ENCODE measurements around the gene CBFB.

CBFB gene

GRCh38 chr16:67108489-67108888 is 79.5 kb downstream of the CBFB start:
- ChIA-PET POLR2A (no interaction called here), CTCF (interaction anchor here (13.4 kb wide), 1 partner anchor 89 kb away, joined by 206 read pairs; no protein-coding TSS in a partner anchor)
- peaks cover 9 to 39% (median 25%) of the 10 kb centered on the region in 4 experiments for H3K4me1 ChIP-seq (ENCODE audit: control extremely low read depth in 1 of 4, control insufficient read depth in 4 of 4, insufficient read depth in 4 of 4, low read length in 3 of 4)
- no peak overlapping the region for H3K27ac ChIP-seq (ENCODE audit: insufficient read depth in 1 of 2, low read depth in 1 of 2, low read length in 2 of 2, poor library complexity in 1 of 2, severe bottlenecking in 2 of 2)
- H3K4me3 ChIP-seq (ENCODE audit: control insufficient read depth in 1 of 7, extremely low read depth in 1 of 7, insufficient read depth in 4 of 7, low read depth in 2 of 7, low read length in 6 of 7), result no peak overlapping the region
- peaks cover 0 to 3% (median 1%) of the 10 kb centered on the region in 4 experiments for H3K36me3 ChIP-seq (ENCODE audit: control insufficient read depth in 4 of 4, insufficient read depth in 4 of 4, low read length in 3 of 4)
- 99% methylated on average over 6 of the region's 6 CpGs for WGBS (ENCODE audit: insufficient coverage)
- no peak for DNase-seq
- no peaks in the 10 kb centered on the region for H3K27me3 ChIP-seq (replicated peaks in 2 of 5; ENCODE audit: control insufficient read depth in 4 of 5, insufficient read depth in 5 of 5, low read length in 4 of 5)
- no peaks in the 10 kb centered on the region for H3K9me3 ChIP-seq (ENCODE audit: control extremely low read depth in 1 of 5, control insufficient read depth in 4 of 5, insufficient read depth in 2 of 5, low read depth in 1 of 5, low read length in 4 of 5)

- 93% methylated on average over 18 of the region's 18 CpGs for WGBS (ENCODE audit: insufficient coverage)
- CTCF ChIA-PET, result interaction anchor here (13.4 kb wide), 1 partner anchor 89 kb away, joined by 206 read pairs; no protein-coding TSS in a partner anchor
- Histone ChIP-seq H3K36me3 (ENCODE audit: control insufficient read depth in 4 of 4, insufficient read depth in 4 of 4, low read length in 3 of 4) (peaks cover 0 to 3% (median 1%) of the 10 kb centered on the region in 4 experiments), H3K27me3 (replicated peaks in 2 of 5; ENCODE audit: control insufficient read depth in 4 of 5, insufficient read depth in 5 of 5, low read length in 4 of 5) (no peaks in the 10 kb centered on the region), H3K4me1 (ENCODE audit: control extremely low read depth in 1 of 4, control insufficient read depth in 4 of 4, insufficient read depth in 4 of 4, low read length in 3 of 4) (peaks cover 9 to 39% (median 25%) of the 10 kb centered on the region in 4 experiments), H3K27ac (ENCODE audit: insufficient read depth in 1 of 2, low read depth in 1 of 2, low read length in 2 of 2, poor library complexity in 1 of 2, severe bottlenecking in 2 of 2) (peak overlapping the region in 1 of 2 experiments; percentile 85), H3K9me3 (ENCODE audit: control extremely low read depth in 1 of 5, control insufficient read depth in 4 of 5, insufficient read depth in 2 of 5, low read depth in 1 of 5, low read length in 4 of 5) (no peaks in the 10 kb centered on the region), H3K4me3 (ENCODE audit: control insufficient read depth in 1 of 7, extremely low read depth in 1 of 7, insufficient read depth in 4 of 7, low read depth in 2 of 7, low read length in 6 of 7) (peak overlapping the region in 4 of 7 experiments; percentile 92 to 98 (median 94))
- POLR2A ChIA-PET, result no interaction called here
- no peak for DNase-seq
These were observed 80.0 kb downstream of the CBFB start for GRCh38 chr16:67108931-67109406.

- peak; percentile 89 to 93 (median 92) for DNase-seq
- Histone ChIP-seq H3K4me3 (ENCODE audit: control insufficient read depth in 1 of 7, extremely low read depth in 1 of 7, insufficient read depth in 4 of 7, low read depth in 2 of 7, low read length in 6 of 7) (peak within 1 kb of the TSS; percentile 83 to 98 (median 93)), H3K9me3 (ENCODE audit: control extremely low read depth in 1 of 5, control insufficient read depth in 4 of 5, insufficient read depth in 2 of 5, low read depth in 1 of 5, low read length in 4 of 5) (no peaks in the 10 kb centered on the region), H3K4me1 (ENCODE audit: control extremely low read depth in 1 of 4, control insufficient read depth in 4 of 4, insufficient read depth in 4 of 4, low read length in 3 of 4) (peaks cover 9 to 39% (median 27%) of the 10 kb centered on the region in 4 experiments), H3K27me3 (replicated peaks in 2 of 5; ENCODE audit: control insufficient read depth in 4 of 5, insufficient read depth in 5 of 5, low read length in 4 of 5) (no peaks in the 10 kb centered on the region), H3K27ac (ENCODE audit: insufficient read depth in 1 of 2, low read depth in 1 of 2, low read length in 2 of 2, poor library complexity in 1 of 2, severe bottlenecking in 2 of 2) (peak within 1 kb of the TSS; percentile 40 to 85), H3K36me3 (ENCODE audit: control insufficient read depth in 4 of 4, insufficient read depth in 4 of 4, low read length in 3 of 4) (peaks cover 0 to 3% (median 1%) of the 10 kb centered on the region in 4 experiments)
- ChIA-PET CTCF (interaction anchor here (1.3 kb wide), 1 partner anchor 10 kb away, joined by 4 read pairs; no protein-coding TSS in a partner anchor), POLR2A (no interaction called here)
- 5% methylated on average over 56 of the region's 63 CpGs for WGBS (ENCODE audit: insufficient coverage)
These were observed 80.6 kb downstream of the CBFB start, which contains the start of gene PHAF1 for GRCh38 chr16:67109407-67110135. PHAF1 (plus strand) TSS chr16:67109941; CDS start chr16:67110176, 235 bp downstream.

- no peaks in the 10 kb centered on the region for H3K27me3 ChIP-seq (replicated peaks in 2 of 5; ENCODE audit: control insufficient read depth in 4 of 5, insufficient read depth in 5 of 5, low read length in 4 of 5)
- no peak overlapping the region for H3K4me3 ChIP-seq (ENCODE audit: control insufficient read depth in 1 of 7, extremely low read depth in 1 of 7, insufficient read depth in 4 of 7, low read depth in 2 of 7, low read length in 6 of 7)
- DNase-seq, result no peak
- H3K27ac ChIP-seq (ENCODE audit: insufficient read depth in 1 of 2, low read depth in 1 of 2, low read length in 2 of 2, poor library complexity in 1 of 2, severe bottlenecking in 2 of 2), result peak overlapping the region in 1 of 2 experiments; percentile 43
- CTCF ChIA-PET, result interaction anchor here (0.7 to 5.7 kb wide), 9 partner anchors 10 to 197 kb away, joined by 3 to 30 read pairs (median 4); partner anchors contain the start of gene NOL3
- no peaks in the 10 kb centered on the region for H3K9me3 ChIP-seq (ENCODE audit: control extremely low read depth in 1 of 5, control insufficient read depth in 4 of 5, insufficient read depth in 2 of 5, low read depth in 1 of 5, low read length in 4 of 5)
- peaks cover 7 to 35% (median 28%) of the 10 kb centered on the region in 4 experiments for H3K4me1 ChIP-seq (ENCODE audit: control extremely low read depth in 1 of 4, control insufficient read depth in 4 of 4, insufficient read depth in 4 of 4, low read length in 3 of 4)
- POLR2A ChIA-PET, result no interaction called here
- 100% methylated on average over 2 of the region's 4 CpGs for whole genome bisulfite sequencing (ENCODE audit: insufficient coverage)
- H3K36me3 ChIP-seq (ENCODE audit: control insufficient read depth in 4 of 4, insufficient read depth in 4 of 4, low read length in 3 of 4), result peaks cover 0 to 5% (median 2%) of the 10 kb centered on the region in 4 experiments
These were observed 83.0 kb downstream of the CBFB start for GRCh38 chr16:67111951-67112444.

GRCh38 chr16:67112591-67113399 is 83.8 kb downstream of the CBFB start:
- POLR2A ChIA-PET, result no interaction called here
- WGBS (ENCODE audit: insufficient coverage), result 100% methylated on average over 1 of the region's 4 CpGs
- DNase-seq, result no peak

GRCh38 chr16:67114793-67115192 is 85.8 kb downstream of the CBFB start:
- Histone ChIP-seq H3K27ac (ENCODE audit: insufficient read depth in 1 of 2, low read depth in 1 of 2, low read length in 2 of 2, poor library complexity in 1 of 2, severe bottlenecking in 2 of 2) (no peak overlapping the region), H3K9me3 (ENCODE audit: control extremely low read depth in 1 of 5, control insufficient read depth in 4 of 5, insufficient read depth in 2 of 5, low read depth in 1 of 5, low read length in 4 of 5) (no peaks in the 10 kb centered on the region), H3K27me3 (replicated peaks in 2 of 5; ENCODE audit: control insufficient read depth in 4 of 5, insufficient read depth in 5 of 5, low read length in 4 of 5) (no peaks in the 10 kb centered on the region), H3K4me3 (ENCODE audit: control insufficient read depth in 1 of 7, extremely low read depth in 1 of 7, insufficient read depth in 4 of 7, low read depth in 2 of 7, low read length in 6 of 7) (no peak overlapping the region), H3K4me1 (ENCODE audit: control extremely low read depth in 1 of 4, control insufficient read depth in 4 of 4, insufficient read depth in 4 of 4, low read length in 3 of 4) (peaks cover 7 to 30% (median 22%) of the 10 kb centered on the region in 4 experiments), H3K36me3 (ENCODE audit: control insufficient read depth in 4 of 4, insufficient read depth in 4 of 4, low read length in 3 of 4) (peaks cover 0 to 5% (median 3%) of the 10 kb centered on the region in 4 experiments)
- ChIA-PET CTCF (interaction anchor here (1.1 to 5.7 kb wide), 5 partner anchors 13 to 83 kb away, joined by 4 to 30 read pairs (median 6); no protein-coding TSS in a partner anchor), POLR2A (no interaction called here)
- WGBS (ENCODE audit: insufficient coverage), result 100% methylated on average over 2 of the region's 2 CpGs
- DNase-seq, result no peak

More at GRCh38 chr16:67112591-67113399, 83.8 kb downstream of the CBFB start:
- Histone ChIP-seq H3K4me3 (ENCODE audit: control insufficient read depth in 1 of 7, extremely low read depth in 1 of 7, insufficient read depth in 4 of 7, low read depth in 2 of 7, low read length in 6 of 7) (no peak overlapping the region), H3K27ac (ENCODE audit: insufficient read depth in 1 of 2, low read depth in 1 of 2, low read length in 2 of 2, poor library complexity in 1 of 2, severe bottlenecking in 2 of 2) (peak overlapping the region in 1 of 2 experiments; percentile 43), H3K27me3 (replicated peaks in 2 of 5; ENCODE audit: control insufficient read depth in 4 of 5, insufficient read depth in 5 of 5, low read length in 4 of 5) (no peaks in the 10 kb centered on the region), H3K4me1 (ENCODE audit: control extremely low read depth in 1 of 4, control insufficient read depth in 4 of 4, insufficient read depth in 4 of 4, low read length in 3 of 4) (peaks cover 7 to 38% (median 30%) of the 10 kb centered on the region in 4 experiments), H3K36me3 (ENCODE audit: control insufficient read depth in 4 of 4, insufficient read depth in 4 of 4, low read length in 3 of 4) (peaks cover 0 to 5% (median 2%) of the 10 kb centered on the region in 4 experiments), H3K9me3 (ENCODE audit: control extremely low read depth in 1 of 5, control insufficient read depth in 4 of 5, insufficient read depth in 2 of 5, low read depth in 1 of 5, low read length in 4 of 5) (no peaks in the 10 kb centered on the region)
- CTCF ChIA-PET, result interaction anchor here (0.9 to 5.7 kb wide), 5 partner anchors 11 to 198 kb away, joined by 3 to 30 read pairs (median 4); no protein-coding TSS in a partner anchor

Measured in common myeloid progenitor, CD34-positive (primary cell).